CD4-positive, alpha-beta T cell (primary cell): Measurements from ENCODE around the gene IER2. TPM values are rescaled to one million over a fixed set of nuclear protein-coding genes. Genes with fewer than 3 reads are reported as not detected.

Experiments used
- ATAC-seq: fragments of 200-7000 bp; cut with Tn5 transposase; one replicate; pipeline ENCODE4 v1.10.0; 2022; ENCODE audit warnings: mild to moderate bottlenecking; ENCODE audit not compliant: poor library complexity
- CTCF ChIA-PET: fragments of 350-600 bp; sonication (Branson Sonifier 250); formaldehyde crosslinking; loops from one replicate; lab custom pipeline; 2021; ENCODE audit warnings: antibody characterized with exemption, inconsistent platforms; lab: Charles Lee
- POLR2A ChIA-PET: fragments of 350-600 bp; sonication (Branson Sonifier 250); formaldehyde crosslinking; loops from one replicate; lab custom pipeline; 2021; ENCODE audit warnings: antibody characterized with exemption, inconsistent platforms; lab: Charles Lee
- DNase-seq, 14 experiments: peaks; one replicate each; pipeline ENCODE4 v3.0.0-alpha.2; 2013 to 2020; ENCODE audit warnings: mixed read lengths in 2 of 14
- H3K27ac ChIP-seq, 2 donors: one replicate each; pipeline versions ENCODE4 v1.5.1 to v1.7.0; 2013; ENCODE audit warnings: low read length in 2 of 2, low read depth in 1 of 2, mild to moderate bottlenecking in 1 of 2
- H3K27me3 ChIP-seq, 2 experiments: 1 replicate in 1 of 2; 2 replicates in 1 of 2; pipeline versions ENCODE4 v1.6.1 to v1.7.0; 2013; ENCODE audit warnings: low read length in 2 of 2, control low read depth in 1 of 2, mild to moderate bottlenecking in 1 of 2, moderate library complexity in 1 of 2; ENCODE audit not compliant: insufficient read depth in 2 of 2, control insufficient read depth in 1 of 2
- H3K36me3 ChIP-seq: one replicate; pipeline ENCODE4 v1.6.1; 2013; ENCODE audit warnings: low read length, control low read depth; ENCODE audit not compliant: insufficient read depth
- H3K4me1 ChIP-seq: one replicate; pipeline ENCODE4 v1.6.1; 2013; ENCODE audit warnings: low read length, control low read depth; ENCODE audit not compliant: insufficient read depth
- H3K4me3 ChIP-seq: one replicate; pipeline ENCODE4 v1.5.1; 2013; ENCODE audit warnings: mild to moderate bottlenecking, low read length, moderate library complexity
- H3K9me3 ChIP-seq, 2 experiments: 1 replicate in 1 of 2; 2 replicates in 1 of 2; pipeline versions ENCODE4 v1.6.1 to v1.7.0; 2013; ENCODE audit warnings: low read length in 2 of 2, mild to moderate bottlenecking in 2 of 2, control low read depth in 1 of 2, moderate library complexity in 1 of 2; ENCODE audit not compliant: control insufficient read depth in 1 of 2, insufficient read depth in 1 of 2
- H3K27ac Mint-ChIP-seq: one replicate; pipeline ENCODE4 v1.8.0; 2020; ENCODE audit warnings: mixed read lengths
- H3K27me3 Mint-ChIP-seq: one replicate; pipeline ENCODE4 v1.8.0; 2021; ENCODE audit warnings: mixed read lengths
- H3K36me3 Mint-ChIP-seq: one replicate; pipeline ENCODE4 v1.8.0; 2021; ENCODE audit warnings: low read depth, mixed read lengths
- H3K4me1 Mint-ChIP-seq: one replicate; pipeline ENCODE4 v1.8.0; 2021; ENCODE audit warnings: low read depth, mixed read lengths
- H3K4me3 Mint-ChIP-seq: one replicate; pipeline ENCODE4 v1.8.0; 2020; ENCODE audit warnings: mild to moderate bottlenecking, mixed read lengths
- H3K9me3 Mint-ChIP-seq: one replicate; pipeline ENCODE4 v1.8.0; 2020; ENCODE audit warnings: mixed read lengths
- CTCF ChIP-seq: fragments of 200-600 bp; IDR thresholded peaks from one replicate; pipeline ENCODE4 v1.8.0; 2022; ENCODE audit warnings: antibody characterized with exemption, mild to moderate bottlenecking
- intact Hi-C, 2 experiments: fragments of 100-400 bp; cut with DNase I in 1 of 2; cut with micrococcal nuclease in 1 of 2; formaldehyde crosslinking; loops; one replicate each; pipeline versions ENCODE4 v1.15.1 to v1.9.0; 2023 to 2025; cut with DNase I, micrococcal nuclease
- total RNA-seq, 174 experiments: library from RNA in 2 of 174; stranded (reverse) in 2 of 174; gene quantifications; one replicate each; pipeline ENCODE4 v1.2.3 and lab custom pipeline; 2021 to 2026

The IER2 gene
- total RNA-seq, 2 experiments from 2014 or later, result 254 to 255 TPM

- H3K4me1 ChIP-seq, result peaks cover 2% of the 10 kb centered on the region
- H3K27me3 ChIP-seq, result no peaks in the 10 kb centered on the region
- H3K9me3 ChIP-seq, result no peaks in the 10 kb centered on the region
- H3K27me3 Mint-ChIP-seq, result no peaks in the 10 kb centered on the region
- H3K36me3 Mint-ChIP-seq, result peaks cover 27% of the 10 kb centered on the region
- ChIA-PET POLR2A (no interaction called here), CTCF (no interaction called here)
- H3K36me3 ChIP-seq, result peaks cover 42% of the 10 kb centered on the region
- intact Hi-C loops, result no loop called here
- no peak overlapping the region for H3K4me3 ChIP-seq
- H3K9me3 Mint-ChIP-seq, result no peaks in the 10 kb centered on the region
- no peak overlapping the region for H3K4me3 Mint-ChIP-seq
- no peak for ATAC-seq
- no peak overlapping the region for H3K27ac Mint-ChIP-seq
- peaks cover 4% of the 10 kb centered on the region for H3K4me1 Mint-ChIP-seq
- TF ChIP-seq CTCF, result no peak
- no peak overlapping the region for H3K27ac ChIP-seq
- DNase-seq, result no peak
Measured at GRCh38 chr19:13138171-13138915, 11.9 kb upstream of the IER2 start.

GRCh38 chr19:13138916-13139198, 11.4 kb upstream of the IER2 start:
- POLR2A ChIA-PET, result no interaction called here
- Histone ChIP-seq H3K4me3 (no peak overlapping the region), H3K27me3 (no peaks in the 10 kb centered on the region), H3K36me3 (peaks cover 42% of the 10 kb centered on the region), H3K9me3 (no peaks in the 10 kb centered on the region), H3K4me1 (no peaks in the 10 kb centered on the region), H3K27ac (no peak overlapping the region)
- ATAC-seq (no peak), DNase-seq (no peak)
- H3K27ac Mint-ChIP-seq, result no peak overlapping the region
- TF ChIP-seq CTCF, result no peak
- peaks cover 27% of the 10 kb centered on the region for H3K36me3 Mint-ChIP-seq
- no peaks in the 10 kb centered on the region for H3K9me3 Mint-ChIP-seq
- CTCF ChIA-PET, result no interaction called here
- H3K27me3 Mint-ChIP-seq, result no peaks in the 10 kb centered on the region
- H3K4me1 Mint-ChIP-seq, result no peaks in the 10 kb centered on the region
- no peak overlapping the region for H3K4me3 Mint-ChIP-seq
- intact Hi-C loops, result no loop called here

- ATAC-seq (no peak), DNase-seq (no peak)
- Mint-ChIP-seq H3K4me1 (no peaks in the 10 kb centered on the region), H3K27ac (no peak overlapping the region), H3K36me3 (peaks cover 27% of the 10 kb centered on the region), H3K9me3 (no peaks in the 10 kb centered on the region), H3K4me3 (no peak overlapping the region), H3K27me3 (no peaks in the 10 kb centered on the region)
- H3K4me1 ChIP-seq, result no peaks in the 10 kb centered on the region
- no peak for TF ChIP-seq CTCF
- POLR2A ChIA-PET, result no interaction called here
- no peak overlapping the region for H3K4me3 ChIP-seq
- H3K27ac ChIP-seq, result no peak overlapping the region
- H3K36me3 ChIP-seq, result peaks cover 50% of the 10 kb centered on the region
- intact Hi-C loops, result no loop called here
- H3K27me3 ChIP-seq, result no peaks in the 10 kb centered on the region
- CTCF ChIA-PET, result no interaction called here
- no peaks in the 10 kb centered on the region for H3K9me3 ChIP-seq
Measured at GRCh38 chr19:13139633-13140311, 10.4 kb upstream of the IER2 start.
